Osteoblast (primary cell): Measurements from ENCODE around the gene MANF. TPM values are rescaled to one million over a fixed set of nuclear protein-coding genes. Genes with fewer than 3 reads are reported as not detected.

Experiments
- DNase-seq: peaks from one replicate; pipeline ENCODE4 v3.0.0; 2011; ENCODE audit warnings: low spot score, mixed read lengths; ENCODE audit not compliant: insufficient read length; ENCODE audit errors: missing footprints
- H2AFZ ChIP-seq: 2 replicates; pipeline ENCODE4 v1.6.0; 2011; ENCODE audit warnings: mild to moderate bottlenecking, low read length
- H3K27ac ChIP-seq: 2 replicates; pipeline ENCODE4 v1.5.1; 2011; ENCODE audit warnings: mild to moderate bottlenecking, low read depth, low read length, moderate library complexity
- H3K27me3 ChIP-seq: 2 replicates; pipeline ENCODE4 v1.6.0; 2012; ENCODE audit warnings: mild to moderate bottlenecking, control low read depth, inconsistent platforms, low read length, moderate library complexity; ENCODE audit not compliant: insufficient read depth
- H3K36me3 ChIP-seq: 2 replicates; pipeline ENCODE4 v1.5.1; 2011; ENCODE audit warnings: mild to moderate bottlenecking, low read length, control low read depth, moderate library complexity; ENCODE audit not compliant: insufficient read depth
- H3K4me1 ChIP-seq: 2 replicates; pipeline ENCODE4 v1.5.1; 2011; ENCODE audit warnings: mild to moderate bottlenecking, low read length, control low read depth, moderate library complexity; ENCODE audit not compliant: insufficient read depth
- H3K4me2 ChIP-seq: 2 replicates; pipeline ENCODE4 v1.6.0; 2011; ENCODE audit warnings: mild to moderate bottlenecking, low read length; ENCODE audit not compliant: insufficient read depth
- H3K4me3 ChIP-seq: fragments of 200-600 bp; sonication (generic); 3 replicates; pipeline ENCODE4 v1.5.1; 2012; ENCODE audit warnings: mild to moderate bottlenecking, low read length, inconsistent platforms; ENCODE audit not compliant: insufficient read depth
- H3K79me2 ChIP-seq: 2 replicates; pipeline ENCODE4 v1.6.0; 2012; ENCODE audit warnings: mild to moderate bottlenecking, low read length, control low read depth, inconsistent platforms; ENCODE audit not compliant: insufficient read depth
- H3K9me3 ChIP-seq: 2 replicates; pipeline ENCODE4 v1.5.1; 2011; ENCODE audit warnings: low read depth, low read length, control low read depth
- H4K20me1 ChIP-seq: 2 replicates; pipeline ENCODE4 v1.6.0; 2012; ENCODE audit warnings: mild to moderate bottlenecking, low read length, control low read depth; ENCODE audit not compliant: insufficient read depth
- total RNA-seq: library from RNA; depleted of rRNA; stranded (reverse); fragments of >200 nt; gene quantifications from 2 replicates; pipeline ENCODE4 v1.2.3, GENCODE V29; 2012
- TF ChIP-seq, protein P1 (sequence below): IDR thresholded peaks from 2 replicates; pipeline ENCODE4 v1.5.1; 2011; ENCODE audit warnings: mild to moderate bottlenecking, low read depth, low read length, moderate library complexity; ENCODE audit errors: extremely low read depth

MANF gene
- total RNA-seq, 1 donor = 37.3 TPM

DNA sequence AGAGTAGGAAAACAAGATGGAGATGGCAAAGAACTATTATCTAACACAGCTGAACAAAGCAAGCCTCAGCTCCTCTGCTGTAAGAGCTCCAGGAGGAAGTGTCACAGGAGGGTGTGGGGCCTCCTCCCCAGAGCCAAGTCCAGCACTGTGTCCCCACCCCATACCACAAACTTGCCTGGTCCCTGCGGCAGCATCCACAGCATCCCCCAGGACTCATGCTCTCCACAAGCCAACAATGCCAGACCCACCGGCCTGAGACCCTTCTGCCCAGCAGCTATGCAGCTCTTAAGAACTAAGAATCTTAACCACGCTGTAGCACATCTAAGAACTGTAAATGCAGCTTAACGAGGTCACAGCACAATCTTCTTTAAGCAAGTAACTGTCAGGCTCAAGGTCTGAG lies 15.1 kb downstream of the MANF start:
- TF ChIP-seq, protein P1, sequence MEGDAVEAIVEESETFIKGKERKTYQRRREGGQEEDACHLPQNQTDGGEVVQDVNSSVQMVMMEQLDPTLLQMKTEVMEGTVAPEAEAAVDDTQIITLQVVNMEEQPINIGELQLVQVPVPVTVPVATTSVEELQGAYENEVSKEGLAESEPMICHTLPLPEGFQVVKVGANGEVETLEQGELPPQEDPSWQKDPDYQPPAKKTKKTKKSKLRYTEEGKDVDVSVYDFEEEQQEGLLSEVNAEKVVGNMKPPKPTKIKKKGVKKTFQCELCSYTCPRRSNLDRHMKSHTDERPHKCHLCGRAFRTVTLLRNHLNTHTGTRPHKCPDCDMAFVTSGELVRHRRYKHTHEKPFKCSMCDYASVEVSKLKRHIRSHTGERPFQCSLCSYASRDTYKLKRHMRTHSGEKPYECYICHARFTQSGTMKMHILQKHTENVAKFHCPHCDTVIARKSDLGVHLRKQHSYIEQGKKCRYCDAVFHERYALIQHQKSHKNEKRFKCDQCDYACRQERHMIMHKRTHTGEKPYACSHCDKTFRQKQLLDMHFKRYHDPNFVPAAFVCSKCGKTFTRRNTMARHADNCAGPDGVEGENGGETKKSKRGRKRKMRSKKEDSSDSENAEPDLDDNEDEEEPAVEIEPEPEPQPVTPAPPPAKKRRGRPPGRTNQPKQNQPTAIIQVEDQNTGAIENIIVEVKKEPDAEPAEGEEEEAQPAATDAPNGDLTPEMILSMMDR = no peak
- Histone ChIP-seq H3K4me2 (no peak overlapping the region), H4K20me1 (peaks cover 12% of the 10 kb centered on the region), H3K79me2 (peaks cover 17% of the 10 kb centered on the region), H3K36me3 (peaks cover 41% of the 10 kb centered on the region), H3K9me3 (no peaks in the 10 kb centered on the region), H3K27me3 (no peaks in the 10 kb centered on the region), H3K27ac (no peak overlapping the region), H3K4me3 (no peak overlapping the region), H3K4me1 (peaks cover 6% of the 10 kb centered on the region), H2AFZ (no peak overlapping the region)
- no peak for DNase-seq

DNA sequence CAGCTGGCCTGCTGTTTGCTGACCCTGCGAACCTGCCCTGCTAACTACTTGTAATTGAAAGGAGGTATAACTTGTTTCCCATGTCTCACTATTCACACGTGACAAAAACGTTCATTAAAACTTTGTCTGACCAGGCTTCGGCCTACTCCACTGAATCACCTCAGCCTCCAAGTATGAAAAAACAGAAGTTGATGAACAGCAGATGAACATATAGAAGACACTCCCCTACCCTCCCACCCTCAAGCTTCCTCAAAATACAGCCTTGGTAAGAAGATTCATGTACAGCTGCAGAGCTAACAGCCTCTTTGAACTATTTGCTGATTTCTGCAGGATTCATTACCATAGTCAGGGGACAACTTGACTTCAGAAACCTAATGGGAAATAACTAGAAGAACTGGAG lies 16.6 kb downstream of the MANF start:
- Histone ChIP-seq H3K9me3 (no peaks in the 10 kb centered on the region), H4K20me1 (no peaks in the 10 kb centered on the region), H2AFZ (no peak overlapping the region), H3K36me3 (peaks cover 25% of the 10 kb centered on the region), H3K4me1 (peaks cover 6% of the 10 kb centered on the region), H3K79me2 (peaks cover 1% of the 10 kb centered on the region), H3K4me2 (no peak overlapping the region), H3K27me3 (no peaks in the 10 kb centered on the region), H3K27ac (no peak overlapping the region), H3K4me3 (no peak overlapping the region)
- TF ChIP-seq, protein P1 = no peak
- DNase-seq = no peak

DNA sequence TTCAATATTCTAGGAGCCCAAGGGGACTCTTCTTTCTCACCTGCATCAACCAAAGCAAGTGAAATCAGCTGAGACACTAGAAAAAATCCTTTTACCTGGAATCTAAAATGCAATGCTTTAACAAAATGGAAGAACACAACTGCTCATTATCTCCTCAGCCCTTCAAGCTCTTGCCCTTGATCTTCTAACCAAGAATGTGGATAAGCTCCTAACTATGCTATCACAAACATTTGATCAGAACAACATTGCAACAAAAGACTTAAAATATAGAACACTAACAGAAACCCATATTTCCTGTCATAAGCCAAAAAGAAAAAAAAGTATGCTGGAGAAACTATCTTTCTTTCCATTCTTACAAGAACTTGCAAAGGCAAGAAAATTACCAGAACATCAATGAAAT lies 18.6 kb downstream of the MANF start:
- Histone ChIP-seq H4K20me1 (no peaks in the 10 kb centered on the region), H3K79me2 (no peaks in the 10 kb centered on the region), H3K36me3 (peaks cover 16% of the 10 kb centered on the region), H2AFZ (no peak overlapping the region), H3K27ac (no peak overlapping the region), H3K9me3 (no peaks in the 10 kb centered on the region), H3K4me2 (no peak overlapping the region), H3K4me3 (no peak overlapping the region), H3K27me3 (no peaks in the 10 kb centered on the region), H3K4me1 (peaks cover 2% of the 10 kb centered on the region)
- TF ChIP-seq, protein P1 = no peak
- no peak for DNase-seq

DNA sequence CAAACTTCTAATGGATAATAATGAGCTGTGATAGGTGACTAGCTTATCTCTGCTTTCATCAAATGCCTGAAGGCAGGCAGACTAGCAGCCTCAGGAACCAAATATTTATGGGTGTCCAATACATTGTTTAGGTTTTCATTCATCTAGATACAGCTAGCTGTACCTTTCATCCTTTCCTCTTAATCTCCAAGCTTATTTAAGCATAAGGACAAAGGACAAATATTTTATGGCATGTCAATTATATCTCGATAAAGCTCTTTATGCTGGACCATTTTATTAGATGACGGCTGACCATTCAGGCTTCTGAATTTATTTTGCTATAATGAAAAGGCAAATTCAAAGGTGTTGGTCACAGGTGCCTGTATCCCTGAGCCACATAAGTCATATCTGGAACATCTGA lies 22.9 kb downstream of the MANF start:
- no peak for DNase-seq
- Histone ChIP-seq H3K36me3 (peaks cover 28% of the 10 kb centered on the region), H3K27me3 (no peaks in the 10 kb centered on the region), H3K9me3 (no peaks in the 10 kb centered on the region), H3K4me3 (no peak overlapping the region), H3K27ac (no peak overlapping the region), H3K4me1 (no peaks in the 10 kb centered on the region), H3K4me2 (no peak overlapping the region), H2AFZ (no peak overlapping the region), H3K79me2 (peaks cover 5% of the 10 kb centered on the region), H4K20me1 (no peaks in the 10 kb centered on the region)
- TF ChIP-seq, protein P1 = no peak
